GM21619 (cell line): ENCODE data around the gene SLFN5.
"Not testable (repeated sequence)": the region's sequence is repeated elsewhere in the genome, so short reads cannot be mapped to it uniquely, and the experiment has no call there.

Experiments used
- ATAC-seq: cut with Tn5 transposase; IDR thresholded peaks from one replicate; pipeline ENCODE4 v1.9.1; 2021; ENCODE audit not compliant: unreplicated experiment

Gene SLFN5

DNA sequence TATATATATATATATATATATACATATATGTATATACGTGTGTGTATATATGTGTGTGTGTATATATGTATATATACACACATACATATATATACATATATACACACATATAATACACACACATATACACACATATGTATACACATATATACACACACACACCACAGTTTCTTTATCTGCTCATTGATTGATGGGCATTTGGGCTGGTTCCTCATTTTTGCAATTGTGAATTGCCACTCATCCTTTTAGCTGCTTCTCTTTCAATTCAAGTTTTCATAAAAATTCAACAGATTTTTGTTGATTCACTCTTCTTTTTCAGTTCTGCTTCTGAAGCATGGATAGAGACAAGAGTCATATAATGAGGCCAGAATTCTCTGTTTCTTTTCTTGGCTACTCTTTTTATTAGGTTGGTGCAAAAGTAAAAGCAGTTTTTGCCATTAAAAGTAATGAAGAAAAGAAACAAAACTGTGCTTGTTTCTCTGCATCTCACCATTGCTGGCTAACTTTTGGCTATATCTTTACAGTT is 44.5 kb downstream of the SLFN5 start:
- no peak for ATAC-seq

DNA sequence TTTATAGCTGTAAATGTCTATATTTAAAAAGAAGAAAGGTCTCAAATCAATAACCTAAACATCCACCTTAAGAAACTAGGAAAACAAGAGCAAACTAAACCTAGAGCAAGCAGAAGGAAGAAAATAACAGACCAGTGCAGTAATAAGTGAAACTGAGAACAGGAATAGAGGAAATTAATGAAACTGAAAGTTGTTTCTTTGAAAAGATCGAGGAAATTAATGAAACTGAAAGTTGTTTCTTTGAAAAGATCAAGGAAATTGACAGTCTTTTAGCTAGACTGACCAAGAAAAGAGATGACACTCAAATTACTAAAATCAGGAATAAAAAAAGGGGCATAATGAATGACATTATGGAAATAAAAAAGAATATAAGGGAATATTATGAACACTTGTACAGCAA is 46.4 kb downstream of the SLFN5 start:
- ATAC-seq, result no peak

DNA sequence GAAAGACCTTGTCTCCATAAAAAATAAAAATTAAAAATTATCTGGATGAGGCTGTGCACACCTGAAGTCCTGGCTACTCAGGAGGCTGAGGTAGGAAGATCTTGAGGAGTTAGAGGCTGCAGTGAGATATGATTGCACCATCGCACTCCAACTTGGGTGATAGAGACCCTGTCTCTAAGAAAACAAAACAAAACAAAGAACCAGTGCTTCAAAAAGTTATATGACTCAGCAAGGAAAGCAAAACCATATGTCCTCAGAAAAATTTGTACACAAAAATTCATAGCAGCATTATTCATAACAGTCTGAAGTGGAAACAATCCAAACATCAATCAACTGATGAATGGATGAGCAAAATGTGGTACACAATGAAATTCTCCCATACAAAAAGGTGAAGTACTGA is 48.9 kb downstream of the SLFN5 start:
- ATAC-seq, result no peak

DNA sequence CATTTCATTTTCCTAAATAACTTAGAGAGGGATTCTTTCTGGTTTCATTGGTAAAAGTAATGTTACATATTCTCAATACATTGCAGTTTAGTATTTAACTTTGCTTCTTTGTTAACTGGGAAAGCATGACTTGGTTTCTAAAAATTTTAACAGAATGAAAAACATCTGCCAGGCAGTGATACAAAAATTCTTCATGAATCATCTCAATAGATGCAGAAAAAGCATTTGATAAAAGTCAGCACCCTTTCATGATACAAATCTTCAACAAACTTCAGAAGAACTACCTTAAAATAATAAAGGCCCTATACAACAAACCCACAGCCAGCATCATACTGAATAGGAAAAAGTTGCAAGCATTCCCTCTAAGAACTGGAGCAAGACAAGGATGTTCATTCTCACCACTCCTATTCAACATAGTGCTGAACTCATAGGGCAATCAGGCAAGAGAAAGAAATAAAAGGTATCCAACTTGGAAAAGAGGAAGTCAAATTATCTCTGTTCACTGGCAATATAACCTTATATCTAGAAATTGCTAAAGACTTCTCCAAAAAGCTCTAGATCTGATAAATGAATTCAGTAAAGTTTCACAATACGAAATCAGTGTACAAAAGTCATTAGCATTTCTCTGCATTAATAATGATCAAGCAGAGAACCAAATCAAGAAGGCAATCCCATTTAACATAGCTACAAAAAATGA is 50.4 kb downstream of the SLFN5 start:
- ATAC-seq, result no peak

DNA sequence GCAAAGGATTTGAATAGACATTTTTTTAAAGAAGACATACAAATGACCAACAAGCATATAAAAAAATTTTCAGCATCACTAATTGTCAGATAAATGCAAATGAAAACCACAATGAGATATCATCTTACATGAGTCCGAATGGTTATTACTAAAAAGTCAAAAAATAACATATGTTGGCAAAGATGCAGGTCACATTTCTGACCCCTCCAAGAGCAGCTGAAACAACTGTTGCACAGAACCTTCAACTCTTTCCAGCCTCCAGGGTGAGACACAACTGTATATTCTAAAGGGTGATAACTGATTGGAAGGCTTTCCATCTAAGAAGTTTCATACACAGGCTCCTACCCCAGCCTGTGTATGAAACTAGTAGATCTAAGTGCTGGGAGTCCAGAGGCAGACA is 51.9 kb downstream of the SLFN5 start:
- no peak for ATAC-seq

DNA sequence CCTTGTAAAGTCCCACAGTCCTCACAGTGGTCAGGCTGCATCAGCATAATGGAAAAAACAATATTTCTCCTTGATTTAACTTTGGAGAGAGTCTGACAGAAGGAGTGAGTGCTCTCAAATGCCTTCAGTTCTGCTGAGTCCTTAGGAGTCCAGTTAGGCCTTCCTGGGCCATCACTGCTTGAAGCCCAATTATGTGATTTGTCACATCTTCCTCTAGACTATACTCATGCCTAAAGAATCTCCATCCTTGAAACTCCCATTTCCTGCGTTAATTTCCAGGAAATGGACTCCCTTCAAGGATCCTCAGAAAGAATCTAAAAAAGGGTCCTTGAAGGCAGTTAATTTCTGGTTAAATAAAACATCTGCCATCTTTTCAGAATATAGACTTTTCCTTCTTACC is 52.8 kb downstream of the SLFN5 start:
- ATAC-seq, result no peak

DNA sequence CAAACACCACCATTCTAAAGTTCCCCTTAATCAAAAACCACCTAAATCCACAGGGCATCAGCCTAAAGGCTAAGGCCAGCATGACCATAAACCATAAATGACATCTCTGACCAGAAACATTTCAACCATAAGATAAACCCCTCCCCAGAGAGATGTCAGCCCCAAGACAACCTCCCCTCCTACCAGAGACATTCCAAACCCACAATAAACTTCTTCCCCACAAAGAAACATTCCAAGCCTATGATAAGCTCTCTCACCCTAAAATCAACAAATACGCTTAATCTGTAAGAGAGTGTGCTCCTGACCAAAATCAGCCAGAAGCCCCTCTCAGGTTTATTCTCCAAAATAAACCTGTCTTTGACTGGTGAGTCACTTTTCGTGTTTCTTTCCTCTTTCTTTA is 54.8 kb downstream of the SLFN5 start:
- ATAC-seq, result no peak

DNA sequence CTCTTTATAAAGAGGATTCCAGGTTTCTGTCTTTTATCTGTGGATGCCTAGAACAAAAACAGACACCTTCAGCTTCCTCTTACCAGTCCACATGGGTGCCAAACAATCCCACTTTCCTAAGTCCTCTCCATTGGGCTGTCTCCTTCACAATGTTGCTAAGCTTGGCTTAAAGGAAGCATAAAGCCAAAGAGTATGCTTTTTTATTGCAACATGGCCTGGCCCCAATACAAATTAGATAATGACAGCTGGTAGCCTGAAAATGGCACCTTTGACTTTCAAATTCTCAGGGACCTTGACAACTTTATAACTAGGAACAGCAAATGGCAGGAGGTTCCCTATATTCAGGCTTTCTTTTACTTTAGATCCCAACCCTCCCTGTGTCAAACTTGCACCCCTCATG is 55.8 kb downstream of the SLFN5 start:
- no peak for ATAC-seq

DNA sequence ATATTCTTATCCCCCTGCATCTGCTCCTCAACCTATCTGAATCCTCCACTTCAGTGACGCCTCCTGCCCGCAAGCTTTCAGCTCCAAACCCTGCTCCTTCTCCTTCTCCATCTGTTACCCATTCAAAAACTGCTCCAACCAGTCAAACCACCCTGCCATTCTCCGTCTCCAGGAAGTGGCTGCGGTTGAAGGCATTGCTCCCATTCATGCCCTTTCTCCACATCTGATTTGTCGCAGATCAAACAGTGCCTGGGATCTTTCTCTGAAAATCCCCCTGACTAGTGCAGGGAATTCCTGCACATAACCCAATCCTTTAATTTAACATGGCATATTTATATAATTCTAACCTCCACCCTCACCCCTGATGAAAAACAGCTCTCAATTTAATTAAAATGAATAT is 56.3 kb downstream of the SLFN5 start:
- ATAC-seq, result no peak

DNA sequence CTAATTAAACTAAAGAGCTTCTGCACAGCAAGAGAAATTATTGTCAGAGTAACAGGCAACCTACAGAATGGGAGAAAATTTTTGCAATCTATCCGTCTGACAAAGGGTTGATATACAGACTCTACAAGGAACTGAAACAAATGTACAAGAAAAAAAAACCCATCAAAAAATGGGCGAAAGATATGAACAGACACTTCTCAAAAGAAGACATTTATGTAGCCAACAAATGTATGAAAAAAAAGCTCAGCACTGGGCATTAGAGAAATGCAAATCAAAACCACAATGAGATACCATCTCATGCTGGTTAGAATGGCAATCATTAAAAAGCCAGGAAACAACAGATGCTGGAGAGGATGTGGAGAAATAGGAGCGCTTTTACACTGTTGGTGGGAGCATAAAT is 66.5 kb downstream of the SLFN5 start:
- not testable (repeated sequence) for ATAC-seq

DNA sequence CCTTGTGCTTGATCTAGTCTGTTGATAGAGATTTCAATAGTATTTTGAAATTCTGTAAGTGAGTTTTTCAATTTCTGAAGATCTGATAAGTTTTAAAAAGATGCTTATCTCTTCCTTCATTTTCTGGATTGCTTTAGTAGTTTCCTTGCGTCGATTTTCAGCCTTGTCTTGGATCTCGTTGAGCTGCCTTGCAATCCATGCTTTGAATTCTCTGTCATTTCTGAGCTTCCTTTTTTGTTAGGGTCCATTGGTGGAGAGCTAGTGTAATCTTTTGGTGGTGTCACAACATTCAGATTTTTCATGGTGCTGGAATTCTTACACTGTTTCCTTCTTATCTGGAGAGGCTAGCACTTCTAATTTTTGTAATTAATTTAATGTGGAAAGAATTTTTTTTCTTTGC is 69.5 kb downstream of the SLFN5 start:
- no peak for ATAC-seq

DNA sequence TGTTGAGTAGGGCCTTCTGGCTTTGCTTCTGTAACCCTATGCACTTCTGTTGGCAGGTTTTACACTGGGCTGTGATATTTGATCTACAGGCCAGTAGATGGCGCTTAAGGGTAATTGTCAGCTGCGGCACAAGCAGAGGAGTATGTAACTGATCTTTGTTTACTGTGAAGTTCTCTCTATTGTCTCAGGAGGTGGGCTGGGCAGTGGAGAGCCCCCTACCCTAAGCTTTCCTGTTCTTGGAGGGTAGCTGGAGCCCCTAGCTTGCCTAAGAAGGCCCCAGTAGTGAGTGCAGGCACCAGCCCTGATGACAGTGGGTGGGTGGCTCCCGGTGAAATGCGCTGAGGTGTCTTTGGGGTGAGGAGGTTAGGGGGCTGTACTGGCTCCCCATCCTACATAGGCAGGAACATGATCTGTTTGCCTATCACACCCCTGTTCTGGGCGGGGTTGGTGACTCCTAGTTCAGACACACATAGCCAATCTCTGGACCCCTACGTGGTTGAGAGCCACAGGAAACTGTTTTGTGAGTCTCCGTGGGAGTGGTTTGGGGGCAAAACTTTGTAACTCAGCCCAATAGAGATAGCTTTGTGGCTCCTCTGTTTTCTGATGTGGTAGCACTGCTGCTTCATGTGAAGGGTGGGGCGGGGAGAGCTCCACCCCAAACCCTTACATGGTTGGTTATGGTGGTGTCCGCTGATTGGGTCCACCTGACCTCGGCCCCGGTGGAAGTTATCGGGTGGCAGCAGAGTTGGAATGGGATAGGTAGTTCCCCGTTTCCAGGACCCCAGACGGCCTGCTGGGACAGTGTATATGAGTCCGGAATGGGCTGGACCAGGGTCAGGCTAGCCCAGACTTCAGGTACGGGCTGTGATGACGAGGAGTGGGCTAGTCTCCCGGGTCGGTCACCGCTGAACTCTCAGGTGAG is 70.2 kb downstream of the SLFN5 start:
- peak; percentile 73 for ATAC-seq

DNA sequence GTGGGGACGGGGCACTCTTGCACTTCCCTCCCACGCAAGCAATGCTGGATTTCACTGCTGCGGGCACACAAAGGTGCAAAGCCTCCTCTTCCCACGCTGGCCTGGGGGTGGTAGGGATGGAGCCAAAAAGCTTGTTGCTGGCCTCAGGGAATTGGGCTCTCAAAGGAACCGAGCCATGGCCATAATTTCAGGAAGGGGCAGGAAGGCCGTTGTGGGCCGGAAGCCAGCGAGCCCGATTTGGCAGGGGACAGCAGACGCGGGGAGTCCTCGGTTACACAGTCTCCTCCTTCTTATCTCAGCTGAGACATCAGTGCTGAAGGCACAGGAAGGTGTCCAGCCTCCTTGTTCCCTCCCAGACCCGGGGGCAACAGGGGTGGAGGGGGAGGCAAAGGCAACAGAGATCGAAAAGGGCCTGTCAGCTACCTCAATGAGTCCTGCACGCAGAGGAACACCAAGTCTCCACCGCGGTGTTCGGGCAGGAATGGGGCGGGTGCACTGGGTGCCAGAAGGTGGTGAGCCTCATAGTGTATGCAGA is 71.1 kb downstream of the SLFN5 start:
- ATAC-seq, result no peak

DNA sequence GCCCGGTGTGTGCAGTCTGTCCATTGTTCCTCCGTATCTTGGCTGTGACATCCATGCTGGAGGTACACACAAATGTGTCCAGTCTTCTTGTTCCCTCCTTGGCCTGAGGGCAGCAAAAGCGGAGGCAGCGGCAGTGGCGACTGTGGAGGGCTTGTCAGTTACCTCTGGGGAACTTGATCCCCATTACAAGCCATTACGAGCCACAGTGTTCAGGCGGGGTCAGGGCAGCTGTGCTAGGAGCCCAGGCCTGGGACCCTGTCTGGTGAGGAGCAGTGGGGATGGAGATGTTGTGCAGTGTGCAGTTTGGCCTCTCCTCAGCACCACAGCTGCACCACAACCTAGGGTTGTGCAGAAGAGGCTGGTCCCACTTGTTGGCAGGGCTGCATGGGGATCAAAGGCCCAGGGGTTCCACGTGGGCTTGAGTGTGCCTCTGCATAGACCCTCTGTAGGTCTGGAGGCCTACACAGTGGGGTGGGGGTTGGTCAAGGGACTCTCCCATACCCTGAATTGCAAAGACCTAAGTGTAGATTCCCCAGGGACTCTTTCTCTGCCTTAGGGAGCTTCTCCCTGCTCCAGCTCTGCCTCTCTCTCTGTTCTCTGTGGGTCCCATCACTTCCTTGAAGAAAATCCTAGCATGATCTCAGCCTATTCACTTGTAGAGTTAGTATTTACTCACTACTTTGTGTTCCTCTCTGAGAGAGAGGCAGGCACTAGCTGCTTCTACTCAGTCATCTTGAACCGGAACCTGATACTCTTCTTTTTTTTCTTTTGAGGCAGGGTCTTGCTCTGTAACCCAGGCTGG is 71.7 kb downstream of the SLFN5 start:
- no peak for ATAC-seq

DNA sequence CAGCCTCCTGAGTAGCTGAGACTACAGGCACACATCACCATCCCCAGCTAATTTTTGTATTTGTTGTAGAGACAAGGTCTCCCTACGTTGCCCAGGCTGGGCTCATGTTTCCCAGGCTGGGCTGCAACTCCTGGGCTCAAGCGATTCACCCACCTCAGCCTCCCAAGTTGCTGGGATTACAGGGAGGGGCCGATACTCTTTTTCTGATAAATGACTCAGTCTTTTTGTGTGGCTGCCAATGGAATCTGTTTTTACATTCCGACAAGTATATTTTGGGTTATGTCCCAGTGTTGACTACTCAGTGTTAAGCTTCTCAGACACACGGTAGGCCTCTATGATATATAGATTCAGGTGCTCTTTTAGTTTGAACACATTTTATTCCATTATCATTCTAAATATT is 72.4 kb downstream of the SLFN5 start:
- no peak for ATAC-seq

DNA sequence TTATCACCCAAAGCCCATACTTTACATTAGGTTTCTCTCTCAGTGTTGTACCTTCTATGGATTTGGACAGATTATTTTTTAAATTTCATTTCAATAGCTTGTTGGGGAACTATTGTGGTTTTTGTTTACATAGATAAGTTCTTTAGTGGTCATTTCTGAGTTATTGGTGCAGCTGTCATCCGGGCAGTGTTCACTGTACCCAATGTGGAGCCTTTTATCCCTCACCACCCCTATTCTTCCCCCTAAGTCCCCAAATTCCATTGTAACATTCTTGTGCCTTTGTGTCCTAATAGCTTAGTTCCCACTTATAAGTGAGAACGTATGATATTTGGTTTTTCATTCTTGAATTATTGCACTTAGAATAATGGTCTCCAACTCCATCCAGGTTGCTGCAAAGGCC is 73.1 kb downstream of the SLFN5 start:
- ATAC-seq, result no peak

DNA sequence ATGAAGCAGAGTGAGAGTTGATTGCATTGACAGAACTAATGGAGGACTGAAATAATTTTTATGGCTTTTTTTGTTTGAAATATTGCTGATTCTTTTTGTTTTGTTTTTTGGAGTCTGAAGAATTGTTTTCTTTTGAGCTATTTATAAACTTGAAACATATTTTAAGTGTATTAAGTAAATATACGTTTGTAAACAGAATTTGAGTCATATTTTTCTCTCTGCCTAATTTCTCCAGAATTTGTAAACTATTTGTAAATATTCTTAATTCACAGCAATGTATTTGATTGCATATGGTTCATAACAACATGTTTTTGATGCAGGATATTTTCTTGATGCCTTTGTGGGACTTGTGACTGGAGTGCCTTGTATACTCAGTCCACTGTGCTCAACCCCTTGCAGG is 79.9 kb downstream of the SLFN5 start:
- no peak for ATAC-seq
